Stimulated activated CD4-positive, alpha-beta T cell treated with anti-CD3 and anti-CD28 coated beads, Interleukin-2, amount 100 ng/mL, for 4 hours (primary cell): ENCODE results near the gene CDCP1.
A peak's percentile ranks its signal among the peaks of the same experiment; 100 is the strongest.
"Not testable (repeated sequence)": the region's sequence is repeated elsewhere in the genome, so short reads cannot be mapped to it uniquely, and the experiment has no call there.

Experiments
- DNase-seq: peaks from one replicate; pipeline ENCODE4 v3.0.0-alpha.2; 2020; ENCODE audit warnings: low read depth

The CDCP1 gene

DNA sequence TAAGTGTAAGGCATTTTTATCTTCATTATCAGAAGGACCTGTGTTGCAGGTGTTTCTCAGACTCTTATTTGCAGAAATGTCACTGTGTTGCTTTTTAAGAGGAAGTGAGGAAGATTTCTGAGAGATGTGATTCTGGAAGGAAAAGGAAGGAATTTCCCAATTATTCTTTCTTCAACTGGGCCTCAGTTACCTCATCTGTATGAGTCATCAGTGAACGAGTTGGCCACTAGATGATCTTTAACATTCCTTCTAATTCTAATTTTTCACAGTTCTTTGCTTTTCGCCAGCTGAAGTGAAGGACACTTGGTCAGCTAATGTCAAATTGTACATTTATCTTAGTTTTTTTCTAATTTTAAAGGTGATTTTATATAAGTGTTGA is 91.2 kb downstream of the CDCP1 start:
- no peak for DNase-seq

DNA sequence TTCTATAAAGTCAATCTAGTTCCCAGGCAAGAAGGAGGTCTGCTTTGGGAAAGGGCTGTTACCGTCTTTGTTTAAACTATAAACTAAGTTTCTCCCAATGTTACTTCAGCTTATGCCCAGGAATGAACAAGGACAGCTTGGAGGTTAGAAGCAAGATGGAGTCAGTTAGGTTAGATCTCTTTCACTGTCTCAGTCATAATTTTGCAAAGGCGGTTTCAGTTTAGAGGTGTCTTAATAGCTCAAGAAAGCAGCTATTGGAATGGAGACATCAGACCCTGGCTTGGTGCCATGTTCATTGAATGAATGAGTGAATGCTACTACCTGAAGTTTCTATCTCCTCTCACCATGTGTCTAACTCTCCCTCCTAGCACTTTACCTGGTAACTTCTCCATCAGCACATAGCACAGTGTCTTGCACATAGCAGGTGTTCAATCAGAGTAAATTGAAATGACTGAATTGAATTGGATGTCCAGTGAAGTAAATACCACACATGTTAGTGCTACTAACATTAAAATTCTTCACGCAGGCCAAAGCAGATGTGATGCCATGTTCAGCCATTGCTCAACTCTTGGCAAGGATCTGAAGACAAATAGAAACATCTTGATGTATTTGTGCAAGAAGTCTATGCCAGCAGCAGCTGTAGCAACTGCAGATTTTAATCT is 91.9 kb downstream of the CDCP1 start:
- no peak for DNase-seq

DNA sequence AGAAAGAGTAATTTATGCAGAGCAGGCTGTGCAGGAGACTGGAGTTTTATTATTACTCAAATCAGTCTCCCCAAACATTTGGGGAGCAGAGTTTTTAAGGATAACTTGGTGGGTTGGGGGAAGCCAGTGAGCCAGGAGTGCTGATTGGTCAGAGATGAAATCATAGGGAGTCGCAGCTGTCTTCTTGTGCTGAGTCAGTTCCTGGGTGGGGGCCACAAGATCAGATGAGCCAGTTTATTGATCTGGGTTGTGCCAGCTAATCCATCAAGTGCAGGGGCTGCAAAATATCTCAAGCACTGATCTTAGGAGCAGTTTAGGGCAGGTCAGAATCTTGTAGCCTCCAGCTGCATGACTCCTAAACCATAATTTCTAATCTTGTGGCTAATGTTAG is 92.4 kb downstream of the CDCP1 start:
- DNase-seq = not testable (repeated sequence)

DNA sequence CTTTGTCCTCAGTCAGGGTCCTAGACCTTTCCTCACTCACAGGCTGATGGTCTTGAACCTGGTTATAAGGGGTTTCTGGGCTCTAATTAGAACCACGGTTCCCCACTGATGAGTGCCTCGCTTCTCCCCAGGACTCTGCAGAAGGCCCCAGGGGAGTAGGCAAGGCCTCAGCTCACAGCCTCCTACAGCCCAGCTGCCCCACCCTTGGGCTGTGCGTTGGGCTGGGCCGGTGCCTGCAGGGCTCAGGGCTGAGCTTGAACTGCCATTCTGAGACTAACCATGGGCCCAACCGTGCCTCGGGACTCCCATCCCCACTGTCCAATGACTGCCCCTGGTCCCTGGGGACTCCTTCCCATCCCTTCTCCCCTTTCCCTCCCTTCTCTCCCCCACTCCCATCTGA is 94.5 kb downstream of the CDCP1 start:
- no peak for DNase-seq

DNA sequence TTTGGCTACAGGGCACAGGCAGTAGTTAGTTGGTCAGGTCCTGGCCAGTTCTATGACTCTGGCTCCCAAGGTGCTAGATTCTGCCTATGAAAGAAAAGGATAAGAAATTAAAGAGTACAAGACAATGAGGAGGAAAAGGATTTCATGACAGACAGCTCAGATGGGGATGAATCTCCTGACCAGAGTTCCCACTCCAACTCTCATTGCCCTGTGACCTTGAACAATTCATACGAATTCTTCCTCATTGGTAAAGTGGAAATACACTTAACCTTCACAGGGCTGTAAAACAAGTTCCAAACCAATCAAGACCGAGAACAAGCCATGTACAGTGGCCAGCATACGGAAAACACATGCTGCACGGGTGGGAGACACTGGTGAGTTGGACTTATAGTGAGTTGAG is 96.4 kb downstream of the CDCP1 start:
- no peak for DNase-seq

DNA sequence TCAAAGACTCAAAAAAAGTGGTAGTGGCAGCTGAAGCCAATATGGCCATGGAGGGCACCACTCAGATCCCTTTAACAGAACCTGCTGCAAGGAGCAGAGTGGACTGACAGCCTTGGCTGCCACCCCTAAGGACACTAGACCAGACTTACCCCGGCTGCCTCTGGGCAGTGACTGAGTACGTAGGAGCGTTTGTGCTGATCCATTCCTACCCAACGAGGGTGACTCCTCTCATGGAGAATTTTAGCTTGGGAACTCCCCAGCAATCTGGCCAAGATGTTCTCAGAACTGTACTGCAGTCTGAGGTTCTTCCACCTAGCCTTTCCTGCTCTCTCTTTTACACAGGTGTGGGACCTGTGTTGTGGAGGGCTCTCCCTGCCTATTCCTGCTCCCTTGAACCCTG is 97.9 kb downstream of the CDCP1 start:
- DNase-seq = no peak

DNA sequence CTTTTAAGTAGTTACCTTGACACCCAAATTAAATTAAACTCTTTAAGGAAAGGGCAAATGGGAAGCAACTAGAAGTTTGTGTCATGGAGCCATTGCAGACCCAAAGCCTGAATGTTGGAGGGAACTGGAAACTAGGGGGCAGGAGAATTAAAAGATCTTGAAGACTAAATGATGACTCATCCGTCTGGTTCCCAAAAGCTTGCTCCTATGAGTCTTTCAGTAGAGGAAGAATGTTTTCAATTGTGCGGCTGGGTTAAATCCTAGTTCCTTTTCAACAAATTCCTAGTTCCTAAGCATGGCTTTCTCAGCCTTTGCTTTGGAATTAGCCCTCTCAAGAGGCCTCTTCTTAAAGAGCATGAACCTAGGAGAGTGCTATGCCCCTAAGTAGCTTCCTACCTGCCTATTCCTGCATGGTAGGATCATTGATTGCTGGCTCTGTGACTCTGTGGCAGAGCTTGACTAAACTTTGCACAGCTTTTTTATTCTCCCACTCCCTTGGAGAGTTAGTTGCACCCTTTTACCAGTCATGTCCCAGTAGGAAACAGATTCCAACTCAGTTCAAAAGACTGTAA is 102.4 kb downstream of the CDCP1 start:
- DNase-seq = no peak

DNA sequence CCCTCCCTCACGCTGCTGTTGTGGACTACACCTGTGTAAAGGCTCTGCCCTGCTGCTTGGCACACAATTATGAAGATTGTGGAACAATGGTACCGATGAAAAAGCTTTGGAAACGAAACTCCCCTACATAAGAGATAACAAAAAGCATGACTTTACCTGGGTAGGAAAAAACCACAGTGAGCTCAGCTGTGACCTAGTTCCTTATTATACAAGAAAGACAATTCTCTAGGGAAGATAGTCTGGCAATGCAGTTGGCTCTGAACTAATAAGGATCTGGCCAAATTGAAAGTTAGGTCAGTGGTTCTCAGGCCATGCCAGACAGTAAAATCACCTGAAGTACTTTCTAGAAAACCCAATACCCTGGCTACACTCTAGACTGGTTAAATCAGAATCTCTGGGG is 104.0 kb downstream of the CDCP1 start:
- DNase-seq = no peak

DNA sequence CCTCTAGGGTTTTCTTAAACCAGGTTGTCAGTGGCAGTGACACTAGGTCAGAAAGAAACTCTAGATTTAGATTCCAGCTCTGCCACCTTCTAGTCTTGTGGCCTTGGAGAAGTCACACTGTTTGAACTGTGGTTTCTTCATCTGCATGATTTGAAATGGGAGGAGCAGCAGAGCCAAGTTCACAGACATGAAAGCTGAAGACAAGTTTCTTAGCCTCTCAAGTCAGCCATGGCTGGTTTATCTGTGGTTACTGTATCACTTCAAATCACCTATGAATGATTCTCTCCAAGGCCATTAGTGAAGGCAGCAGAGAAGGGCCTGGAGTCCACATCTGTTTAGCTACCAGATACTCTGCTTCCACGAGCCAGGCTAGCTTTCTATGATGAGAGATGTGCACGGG is 104.5 kb downstream of the CDCP1 start:
- DNase-seq = no peak

DNA sequence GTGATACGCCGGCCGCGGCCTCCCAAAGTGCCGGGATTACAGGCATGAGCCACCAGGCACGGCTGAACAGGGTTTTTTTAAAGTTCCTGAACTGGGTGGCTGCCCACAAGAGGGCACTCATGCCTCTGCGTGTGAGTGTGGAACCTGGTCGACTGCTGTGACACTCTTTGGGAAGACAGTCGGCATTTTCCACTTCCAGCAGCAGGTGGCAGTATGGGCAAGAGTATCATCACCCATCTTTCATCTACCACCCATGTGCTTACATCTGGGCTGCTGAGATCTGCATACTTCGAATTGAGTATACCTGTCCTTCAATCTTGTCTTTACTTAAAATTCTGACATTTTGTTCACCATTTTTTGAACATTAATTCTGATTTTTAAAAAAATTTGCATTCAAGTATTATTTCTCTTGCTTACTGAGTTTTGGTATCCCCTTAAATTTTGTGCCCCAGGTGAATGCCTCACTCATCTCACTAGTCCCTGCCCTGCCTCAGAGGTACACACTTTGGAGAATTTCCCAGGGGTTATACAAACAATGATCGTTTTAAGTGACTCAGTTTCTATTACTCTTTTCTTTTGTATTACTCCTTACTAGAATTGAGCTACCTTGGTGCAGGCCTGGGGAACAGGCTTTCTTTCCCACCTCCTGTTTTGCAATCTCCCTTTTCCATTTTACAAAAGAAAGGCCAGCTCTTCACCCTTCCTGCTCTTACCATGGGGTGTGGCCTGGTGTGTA is 108.3 kb downstream of the CDCP1 start:
- DNase-seq = peak; percentile 88

DNA sequence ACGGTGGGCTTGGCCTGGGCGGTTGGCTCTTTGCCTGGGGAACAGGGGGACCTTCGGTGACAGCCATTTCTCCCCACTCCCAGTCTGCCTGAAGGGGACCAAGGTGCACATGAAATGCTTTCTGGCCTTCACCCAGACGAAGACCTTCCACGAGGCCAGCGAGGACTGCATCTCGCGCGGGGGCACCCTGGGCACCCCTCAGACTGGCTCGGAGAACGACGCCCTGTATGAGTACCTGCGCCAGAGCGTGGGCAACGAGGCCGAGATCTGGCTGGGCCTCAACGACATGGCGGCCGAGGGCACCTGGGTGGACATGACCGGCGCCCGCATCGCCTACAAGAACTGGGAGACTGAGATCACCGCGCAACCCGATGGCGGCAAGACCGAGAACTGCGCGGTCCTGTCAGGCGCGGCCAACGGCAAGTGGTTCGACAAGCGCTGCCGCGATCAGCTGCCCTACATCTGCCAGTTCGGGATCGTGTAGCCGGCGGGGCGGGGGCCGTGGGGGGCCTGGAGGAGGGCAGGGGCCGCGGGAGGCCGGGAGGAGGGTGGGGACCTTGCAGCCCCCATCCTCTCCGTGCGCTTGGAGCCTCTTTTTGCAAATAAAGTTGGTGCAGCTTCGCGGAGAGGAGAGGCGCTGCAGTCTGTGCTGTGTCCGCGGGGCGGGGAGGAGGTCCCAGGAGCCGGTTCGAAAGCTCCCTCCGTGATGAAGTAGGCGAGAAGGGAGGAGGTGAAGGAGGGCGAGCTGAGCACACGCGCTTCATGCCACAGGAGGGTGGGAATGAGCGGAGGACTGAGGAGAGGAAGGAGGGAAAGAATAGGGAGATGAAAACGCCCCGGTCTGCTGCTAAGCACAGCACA is 110.5 kb downstream of the CDCP1 start:
- DNase-seq = peak; percentile 15

DNA sequence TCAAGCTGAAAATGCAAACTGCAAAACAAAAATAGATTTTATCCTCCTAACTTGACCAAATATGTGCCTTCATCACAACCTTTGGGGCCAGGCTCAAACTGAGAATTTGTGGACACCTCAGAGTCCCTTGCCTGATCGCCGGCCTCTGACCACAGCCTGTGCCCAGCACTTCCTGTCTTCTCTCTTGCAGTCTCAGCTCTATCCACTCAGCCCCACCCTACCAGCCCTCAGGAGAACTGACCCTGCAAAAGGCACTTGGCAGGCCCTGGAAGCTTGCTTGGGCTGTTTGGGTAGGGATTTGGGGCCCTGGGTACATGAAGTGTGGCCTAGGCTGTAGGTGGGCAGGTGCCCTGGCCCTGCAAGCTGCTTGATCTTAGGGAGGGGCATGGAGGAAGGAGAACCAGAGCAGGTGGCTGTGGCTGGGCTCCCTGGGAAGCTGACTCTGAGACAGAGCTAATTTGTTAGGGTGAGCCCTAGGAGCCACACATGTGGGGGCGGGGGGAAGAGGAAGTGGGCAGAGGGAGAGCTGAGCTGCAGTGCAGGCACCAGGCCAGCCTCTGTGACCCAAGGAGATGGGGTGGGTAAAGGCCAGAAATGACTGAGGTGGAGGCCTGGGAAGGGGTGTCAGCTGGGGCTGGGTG is 111.4 kb downstream of the CDCP1 start:
- no peak for DNase-seq

DNA sequence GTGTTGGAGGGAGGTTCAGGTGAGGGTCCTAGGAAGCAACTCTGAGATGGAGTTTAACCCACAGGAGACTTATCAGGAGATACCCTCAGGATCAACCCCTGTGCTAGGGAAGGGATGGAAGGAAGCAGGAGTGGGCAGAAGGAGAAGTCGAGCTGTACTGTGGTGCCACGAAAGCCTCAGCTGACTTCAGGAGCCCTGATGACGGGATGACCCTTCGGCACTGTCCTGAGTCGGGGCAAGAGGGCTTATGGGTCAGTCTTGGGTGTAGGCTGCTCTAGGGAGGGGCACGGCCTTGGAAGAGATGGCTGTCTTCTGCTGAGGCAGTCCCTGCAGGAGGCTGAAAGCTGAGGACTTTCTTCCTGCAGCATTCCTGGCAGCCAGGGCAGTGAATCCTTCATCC is 112.4 kb downstream of the CDCP1 start:
- DNase-seq = no peak
